Stimulated activated CD8-positive, alpha-beta memory T cell treated with anti-CD3 and anti-CD28 coated beads, Interleukin-7, amount 100 ng/mL, for 1 hour (primary cell): ENCODE measurements around the gene CRHBP.
"Not testable (repeated sequence)": the region's sequence is repeated elsewhere in the genome, so short reads cannot be mapped to it uniquely, and the experiment has no call there.

Experiments
- DNase-seq, 2 donors: peaks; one replicate each; pipeline ENCODE4 v3.0.0-alpha.2; 2020; ENCODE audit warnings: low read depth in 2 of 2

Gene CRHBP

GRCh38 chr5:76958991-76959767 is 6.3 kb downstream of the CRHBP start:
- no peak for DNase-seq

- no peak for DNase-seq
Measured at GRCh38 chr5:76960004-76960625, 7.3 kb downstream of the CRHBP start.

- DNase-seq = no peak
Measured at GRCh38 chr5:76964060-76964459, 11.2 kb downstream of the CRHBP start.

- DNase-seq = no peak
Measured at GRCh38 chr5:76971511-76971910, 18.7 kb downstream of the CRHBP start.

- no peak for DNase-seq
Measured at GRCh38 chr5:76972689-76973088, 19.8 kb downstream of the CRHBP start.

GRCh38 chr5:76974785-76975184 is 21.9 kb downstream of the CRHBP start:
- no peak for DNase-seq

GRCh38 chr5:76978869-76979268 is 26.0 kb downstream of the CRHBP start:
- DNase-seq = no peak

- DNase-seq = no peak
Measured at GRCh38 chr5:76980518-76981144, 27.8 kb downstream of the CRHBP start.

- no peak for DNase-seq
Measured at GRCh38 chr5:76982450-76982849, 29.6 kb downstream of the CRHBP start.

GRCh38 chr5:76983468-76983867 is 30.6 kb downstream of the CRHBP start:
- DNase-seq = no peak

GRCh38 chr5:76986825-76987526 is 34.1 kb downstream of the CRHBP start:
- no peak for DNase-seq

GRCh38 chr5:76990899-76991459 is 38.1 kb downstream of the CRHBP start:
- no peak for DNase-seq

GRCh38 chr5:76993436-76993835 is 40.6 kb downstream of the CRHBP start:
- not testable (repeated sequence) for DNase-seq

- DNase-seq = no peak
Measured at GRCh38 chr5:76994337-76994736, 41.5 kb downstream of the CRHBP start.

- not testable (repeated sequence) for DNase-seq
Measured at GRCh38 chr5:76998251-76998650, 45.4 kb downstream of the CRHBP start.

- no peak for DNase-seq
Measured at GRCh38 chr5:76999451-76999850, 46.6 kb downstream of the CRHBP start.

- no peak for DNase-seq
Measured at GRCh38 chr5:77003246-77003645, 50.4 kb downstream of the CRHBP start.

GRCh38 chr5:77006124-77006523 is 53.3 kb downstream of the CRHBP start:
- no peak for DNase-seq

- no peak for DNase-seq
Measured at GRCh38 chr5:77008413-77008812, 55.6 kb downstream of the CRHBP start.

GRCh38 chr5:77010243-77010642 is 57.4 kb downstream of the CRHBP start:
- DNase-seq = no peak

GRCh38 chr5:77011498-77011897 is 58.7 kb downstream of the CRHBP start:
- no peak for DNase-seq

GRCh38 chr5:77012601-77013000 is 59.8 kb downstream of the CRHBP start:
- DNase-seq = no peak
